Epithelial cell of esophagus (primary cell): ENCODE data around the gene GAGE12J.
"Not testable (repeated sequence)": the region's sequence is repeated elsewhere in the genome, so short reads cannot be mapped to it uniquely, and the experiment has no call there.

ENCODE experiments used
- DNase-seq: peaks from one replicate; pipeline ENCODE4 v3.0.0; 2010; ENCODE audit warnings: low read depth
- H3K4me3 ChIP-seq: 2 replicates; pipeline ENCODE4 v1.5.1; 2011; ENCODE audit warnings: mild to moderate bottlenecking, low read length, control low read depth
- CTCF ChIP-seq: IDR thresholded peaks from 2 replicates; pipeline ENCODE4 v1.5.1; 2011; ENCODE audit warnings: low read depth, mild to moderate bottlenecking, low read length, control low read depth, inconsistent platforms; ENCODE audit not compliant: insufficient read depth; ENCODE audit errors: missing control alignments

GAGE12J gene

GRCh38 chrX:49321737-49322136 lies at the start of gene GAGE12J:
GAGE12J (plus strand) TSS chrX:49322037; CDS start chrX:49323194, 1,157 bp downstream.
- DNase-seq: not testable (repeated sequence)

GRCh38 chrX:49272421-49272820 lies 49.4 kb upstream of the GAGE12J start:
- no peak for DNase-seq
- H3K4me3 ChIP-seq: no peak overlapping the region
- TF ChIP-seq CTCF: no peak

More at GRCh38 chrX:49321737-49322136, at the start of gene GAGE12J:
- H3K4me3 ChIP-seq: not testable (repeated sequence)

- TF ChIP-seq CTCF: no peak
- DNase-seq: no peak
Observed at GRCh38 chrX:49273181-49273727, 48.6 kb upstream of the GAGE12J start.

GRCh38 chrX:49276207-49276606 lies 45.6 kb upstream of the GAGE12J start:
- DNase-seq: no peak
- no peak overlapping the region for H3K4me3 ChIP-seq
- TF ChIP-seq CTCF: no peak

More at GRCh38 chrX:49273181-49273727, 48.6 kb upstream of the GAGE12J start:
- H3K4me3 ChIP-seq: no peak overlapping the region

- peak; percentile 4 for DNase-seq
- no peak overlapping the region for H3K4me3 ChIP-seq
- TF ChIP-seq CTCF: no peak
Observed at GRCh38 chrX:49276671-49277534, 44.9 kb upstream of the GAGE12J start.

- H3K4me3 ChIP-seq: no peak overlapping the region
- TF ChIP-seq CTCF: no peak
- DNase-seq: no peak
Observed at GRCh38 chrX:49277535-49277830, 44.4 kb upstream of the GAGE12J start.

GRCh38 chrX:49278081-49278480 lies 43.8 kb upstream of the GAGE12J start:
- no peak for TF ChIP-seq CTCF
- no peak overlapping the region for H3K4me3 ChIP-seq
- no peak for DNase-seq
